CD4-positive, alpha-beta T cell (primary cell): Measurements from ENCODE around the gene LHB. TPM values are rescaled to one million over a fixed set of nuclear protein-coding genes. Genes with fewer than 3 reads are reported as not detected.

Experiments
- ATAC-seq: fragments of 200-7000 bp; cut with Tn5 transposase; one replicate; pipeline ENCODE4 v1.10.0; 2022; ENCODE audit warnings: mild to moderate bottlenecking; ENCODE audit not compliant: poor library complexity
- CTCF ChIA-PET: fragments of 350-600 bp; sonication (Branson Sonifier 250); formaldehyde crosslinking; loops from one replicate; lab custom pipeline; 2021; ENCODE audit warnings: antibody characterized with exemption, inconsistent platforms; lab: Charles Lee
- POLR2A ChIA-PET: fragments of 350-600 bp; sonication (Branson Sonifier 250); formaldehyde crosslinking; loops from one replicate; lab custom pipeline; 2021; ENCODE audit warnings: antibody characterized with exemption, inconsistent platforms; lab: Charles Lee
- DNase-seq, 14 experiments: peaks; one replicate each; pipeline ENCODE4 v3.0.0-alpha.2; 2013 to 2020; ENCODE audit warnings: mixed read lengths in 2 of 14
- H3K27ac ChIP-seq, 2 donors: one replicate each; pipeline versions ENCODE4 v1.5.1 to v1.7.0; 2013; ENCODE audit warnings: low read length in 2 of 2, low read depth in 1 of 2, mild to moderate bottlenecking in 1 of 2
- H3K27me3 ChIP-seq, 2 experiments: 1 replicate in 1 of 2; 2 replicates in 1 of 2; pipeline versions ENCODE4 v1.6.1 to v1.7.0; 2013; ENCODE audit warnings: low read length in 2 of 2, control low read depth in 1 of 2, mild to moderate bottlenecking in 1 of 2, moderate library complexity in 1 of 2; ENCODE audit not compliant: insufficient read depth in 2 of 2, control insufficient read depth in 1 of 2
- H3K36me3 ChIP-seq: one replicate; pipeline ENCODE4 v1.6.1; 2013; ENCODE audit warnings: low read length, control low read depth; ENCODE audit not compliant: insufficient read depth
- H3K4me1 ChIP-seq: one replicate; pipeline ENCODE4 v1.6.1; 2013; ENCODE audit warnings: low read length, control low read depth; ENCODE audit not compliant: insufficient read depth
- H3K4me3 ChIP-seq: one replicate; pipeline ENCODE4 v1.5.1; 2013; ENCODE audit warnings: mild to moderate bottlenecking, low read length, moderate library complexity
- H3K9me3 ChIP-seq, 2 experiments: 1 replicate in 1 of 2; 2 replicates in 1 of 2; pipeline versions ENCODE4 v1.6.1 to v1.7.0; 2013; ENCODE audit warnings: low read length in 2 of 2, mild to moderate bottlenecking in 2 of 2, control low read depth in 1 of 2, moderate library complexity in 1 of 2; ENCODE audit not compliant: control insufficient read depth in 1 of 2, insufficient read depth in 1 of 2
- H3K27ac Mint-ChIP-seq: one replicate; pipeline ENCODE4 v1.8.0; 2020; ENCODE audit warnings: mixed read lengths
- H3K27me3 Mint-ChIP-seq: one replicate; pipeline ENCODE4 v1.8.0; 2021; ENCODE audit warnings: mixed read lengths
- H3K36me3 Mint-ChIP-seq: one replicate; pipeline ENCODE4 v1.8.0; 2021; ENCODE audit warnings: low read depth, mixed read lengths
- H3K4me1 Mint-ChIP-seq: one replicate; pipeline ENCODE4 v1.8.0; 2021; ENCODE audit warnings: low read depth, mixed read lengths
- H3K4me3 Mint-ChIP-seq: one replicate; pipeline ENCODE4 v1.8.0; 2020; ENCODE audit warnings: mild to moderate bottlenecking, mixed read lengths
- H3K9me3 Mint-ChIP-seq: one replicate; pipeline ENCODE4 v1.8.0; 2020; ENCODE audit warnings: mixed read lengths
- intact Hi-C, 2 experiments: fragments of 100-400 bp; cut with DNase I in 1 of 2; cut with micrococcal nuclease in 1 of 2; formaldehyde crosslinking; loops; one replicate each; pipeline versions ENCODE4 v1.15.1 to v1.9.0; 2023 to 2025; cut with DNase I, micrococcal nuclease
- total RNA-seq, 174 experiments: library from RNA in 2 of 174; stranded (reverse) in 2 of 174; gene quantifications; one replicate each; pipeline ENCODE4 v1.2.3 and lab custom pipeline; 2021 to 2026
- TF ChIP-seq, protein P1 (sequence below): fragments of 200-600 bp; IDR thresholded peaks from one replicate; pipeline ENCODE4 v1.8.0; 2022; ENCODE audit warnings: antibody characterized with exemption, mild to moderate bottlenecking

LHB gene
- total RNA-seq, 2 experiments from 2014 or later = not detected

DNA sequence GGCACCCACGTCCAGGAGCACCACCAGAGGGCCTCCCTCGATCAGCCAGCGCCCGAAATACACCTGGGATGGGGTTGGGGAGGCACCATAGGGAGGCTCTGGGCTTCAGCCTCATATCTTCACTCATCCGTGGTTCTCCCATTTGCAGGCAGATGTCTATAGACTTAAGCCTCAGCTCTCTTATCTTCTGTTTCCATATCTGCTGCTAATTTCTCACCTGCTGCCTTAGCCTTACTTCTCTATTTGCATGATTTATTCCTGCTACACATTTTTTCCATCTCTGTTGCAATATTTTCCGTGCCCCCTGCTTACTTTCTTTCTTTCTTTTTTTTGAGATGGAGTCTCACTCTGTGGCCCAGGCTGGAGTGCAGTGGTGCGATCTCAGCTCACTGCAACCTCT lies 29.6 kb downstream of the LHB start:
- TF ChIP-seq, protein P1, sequence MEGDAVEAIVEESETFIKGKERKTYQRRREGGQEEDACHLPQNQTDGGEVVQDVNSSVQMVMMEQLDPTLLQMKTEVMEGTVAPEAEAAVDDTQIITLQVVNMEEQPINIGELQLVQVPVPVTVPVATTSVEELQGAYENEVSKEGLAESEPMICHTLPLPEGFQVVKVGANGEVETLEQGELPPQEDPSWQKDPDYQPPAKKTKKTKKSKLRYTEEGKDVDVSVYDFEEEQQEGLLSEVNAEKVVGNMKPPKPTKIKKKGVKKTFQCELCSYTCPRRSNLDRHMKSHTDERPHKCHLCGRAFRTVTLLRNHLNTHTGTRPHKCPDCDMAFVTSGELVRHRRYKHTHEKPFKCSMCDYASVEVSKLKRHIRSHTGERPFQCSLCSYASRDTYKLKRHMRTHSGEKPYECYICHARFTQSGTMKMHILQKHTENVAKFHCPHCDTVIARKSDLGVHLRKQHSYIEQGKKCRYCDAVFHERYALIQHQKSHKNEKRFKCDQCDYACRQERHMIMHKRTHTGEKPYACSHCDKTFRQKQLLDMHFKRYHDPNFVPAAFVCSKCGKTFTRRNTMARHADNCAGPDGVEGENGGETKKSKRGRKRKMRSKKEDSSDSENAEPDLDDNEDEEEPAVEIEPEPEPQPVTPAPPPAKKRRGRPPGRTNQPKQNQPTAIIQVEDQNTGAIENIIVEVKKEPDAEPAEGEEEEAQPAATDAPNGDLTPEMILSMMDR = no peak
- H3K27ac ChIP-seq = no peak overlapping the region
- H3K9me3 Mint-ChIP-seq = no peaks in the 10 kb centered on the region
- H3K4me1 Mint-ChIP-seq = peaks cover 10% of the 10 kb centered on the region
- H3K27ac Mint-ChIP-seq = no peak overlapping the region
- H3K9me3 ChIP-seq = no peaks in the 10 kb centered on the region
- H3K4me1 ChIP-seq = peaks cover 18% of the 10 kb centered on the region
- H3K36me3 Mint-ChIP-seq = peaks cover 54% of the 10 kb centered on the region
- no peak overlapping the region for H3K4me3 Mint-ChIP-seq
- H3K27me3 Mint-ChIP-seq = no peaks in the 10 kb centered on the region
- peaks cover 33% of the 10 kb centered on the region for H3K36me3 ChIP-seq
- intact Hi-C loops = no loop called here
- no peak for DNase-seq
- no peak for ATAC-seq
- H3K27me3 ChIP-seq = no peaks in the 10 kb centered on the region
- ChIA-PET POLR2A (no interaction called here), CTCF (no interaction called here)
- H3K4me3 ChIP-seq = no peak overlapping the region

GRCh38 chr19:48986211-48986610 lies 30.7 kb downstream of the LHB start:
- Histone ChIP-seq H3K4me3 (no peak overlapping the region), H3K9me3 (no peaks in the 10 kb centered on the region), H3K27ac (no peak overlapping the region), H3K27me3 (no peaks in the 10 kb centered on the region), H3K4me1 (peaks cover 7% of the 10 kb centered on the region), H3K36me3 (peaks cover 41% of the 10 kb centered on the region)
- TF ChIP-seq, protein P1 = no peak
- Mint-ChIP-seq H3K27me3 (no peaks in the 10 kb centered on the region), H3K27ac (no peak overlapping the region), H3K4me3 (no peak overlapping the region), H3K4me1 (peaks cover 5% of the 10 kb centered on the region), H3K9me3 (no peaks in the 10 kb centered on the region), H3K36me3 (peaks cover 62% of the 10 kb centered on the region)
- CTCF ChIA-PET = no interaction called here
- DNase-seq (no peak), ATAC-seq (no peak)
- POLR2A ChIA-PET = no interaction called here
- intact Hi-C loops = no loop called here

DNA sequence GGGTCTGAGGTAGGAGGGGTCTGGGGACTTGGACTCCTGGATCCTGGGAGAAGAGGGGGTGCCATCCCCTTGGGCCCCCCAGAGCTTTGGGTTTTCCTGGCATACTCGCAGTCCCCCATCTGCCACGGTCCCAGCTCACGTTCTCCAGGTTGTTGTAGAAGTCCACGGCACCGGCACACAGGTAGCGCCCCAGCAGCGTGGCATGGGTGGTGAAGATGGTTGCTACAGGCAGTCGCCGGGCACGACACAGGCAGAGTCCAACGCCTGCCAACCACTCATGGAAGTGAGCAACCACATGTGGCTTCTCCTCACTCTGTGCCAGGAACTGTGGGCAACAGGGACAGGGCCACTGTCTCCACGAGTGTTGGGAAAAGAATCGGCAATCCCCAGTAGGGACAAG lies 31.2 kb downstream of the LHB start:
- Histone ChIP-seq H3K36me3 (peaks cover 40% of the 10 kb centered on the region), H3K4me3 (no peak overlapping the region), H3K27me3 (no peaks in the 10 kb centered on the region), H3K4me1 (peaks cover 5% of the 10 kb centered on the region), H3K27ac (no peak overlapping the region), H3K9me3 (no peaks in the 10 kb centered on the region)
- Mint-ChIP-seq H3K9me3 (no peaks in the 10 kb centered on the region), H3K27ac (no peak overlapping the region), H3K4me3 (no peak overlapping the region), H3K4me1 (peaks cover 5% of the 10 kb centered on the region), H3K36me3 (peaks cover 62% of the 10 kb centered on the region), H3K27me3 (no peaks in the 10 kb centered on the region)
- intact Hi-C loops = no loop called here
- TF ChIP-seq, protein P1 = no peak
- POLR2A ChIA-PET = no interaction called here
- CTCF ChIA-PET = no interaction called here
- ATAC-seq = no peak
- no peak for DNase-seq
